ENCODE measurements around the gene RNF151.

Gene RNF151

GRCh38 chr16:1978476-1979120 is 11.9 kb downstream of the RNF151 start:
- no peak for DNase-seq

DNA sequence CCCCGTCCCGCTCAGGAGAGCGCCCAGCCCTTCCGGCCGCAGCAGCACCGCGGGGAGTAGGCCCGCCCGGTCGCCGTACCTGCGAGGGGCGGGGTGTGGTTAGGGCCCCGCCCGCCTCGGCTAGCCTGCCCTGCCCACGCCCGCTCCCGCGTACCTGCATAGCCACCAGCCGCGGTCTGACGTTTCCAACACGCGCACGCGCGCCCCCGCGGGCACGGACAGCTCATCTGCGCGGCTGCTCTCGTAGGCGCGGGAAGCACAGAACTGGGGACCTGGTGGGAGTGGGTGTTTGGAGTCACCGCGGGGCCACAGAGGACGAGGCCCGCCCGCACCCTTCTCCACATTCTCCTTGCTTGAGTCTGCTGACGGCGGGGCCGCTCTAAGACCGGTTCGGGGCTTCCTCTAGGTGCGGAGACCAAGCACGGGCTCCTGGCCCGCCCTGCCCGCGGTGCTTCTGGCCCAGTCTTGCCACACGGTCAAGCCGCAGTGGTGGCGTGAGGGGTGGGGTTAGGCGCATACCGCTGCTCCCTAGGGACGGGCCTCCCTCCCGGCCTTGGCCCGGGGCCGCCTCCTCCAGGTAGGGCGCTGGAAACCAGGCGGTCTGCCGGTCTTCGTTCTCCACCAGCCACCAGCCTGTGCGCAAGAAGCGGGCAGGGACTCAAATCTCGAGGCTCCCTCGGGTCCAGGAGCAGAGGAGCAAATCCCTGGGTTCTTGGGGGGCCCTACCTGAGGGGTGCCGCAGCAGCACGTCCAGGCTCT is 12.8 kb downstream of the RNF151 start:
- peak; percentile 47 for DNase-seq

DNA sequence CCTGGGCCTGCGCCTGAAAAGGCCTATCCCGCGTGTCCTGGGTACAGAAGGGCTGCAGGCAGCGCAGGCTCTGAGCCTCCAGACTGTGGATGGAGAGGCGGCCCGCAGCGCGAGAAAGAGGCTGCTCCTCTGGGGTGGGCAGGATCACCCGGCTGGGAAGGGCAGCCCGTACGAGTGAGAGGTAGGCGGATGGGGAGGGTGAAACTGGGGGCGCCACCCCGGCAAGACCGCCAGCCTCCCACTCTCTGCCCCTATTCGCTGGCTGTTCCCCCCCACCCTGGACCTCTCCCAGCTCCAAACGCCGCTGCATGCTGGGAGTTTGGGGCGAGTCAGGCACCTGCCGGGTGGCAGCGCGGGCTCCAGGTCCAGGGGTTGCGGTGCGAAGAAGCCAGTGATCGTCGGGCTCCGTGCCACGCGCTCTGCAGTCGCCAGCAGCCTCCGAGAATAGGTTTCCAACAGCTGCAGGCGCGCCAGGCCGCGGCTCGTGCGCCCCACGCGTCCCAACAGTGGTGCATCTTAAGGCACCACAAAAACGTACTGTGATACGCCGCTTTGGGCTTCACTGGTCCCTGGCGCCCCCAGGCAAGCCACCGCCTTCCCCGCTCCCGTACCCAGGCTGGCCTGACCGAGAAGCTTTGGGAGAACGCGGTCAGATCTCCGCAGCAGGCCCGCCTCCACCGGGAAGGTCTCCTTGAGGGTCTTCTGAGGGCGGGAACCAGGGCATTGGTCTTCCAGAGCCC is 13.5 kb downstream of the RNF151 start:
- no peak for DNase-seq

GRCh38 chr16:1980770-1981087 is 14.1 kb downstream of the RNF151 start:
- DNase-seq: no peak

DNA sequence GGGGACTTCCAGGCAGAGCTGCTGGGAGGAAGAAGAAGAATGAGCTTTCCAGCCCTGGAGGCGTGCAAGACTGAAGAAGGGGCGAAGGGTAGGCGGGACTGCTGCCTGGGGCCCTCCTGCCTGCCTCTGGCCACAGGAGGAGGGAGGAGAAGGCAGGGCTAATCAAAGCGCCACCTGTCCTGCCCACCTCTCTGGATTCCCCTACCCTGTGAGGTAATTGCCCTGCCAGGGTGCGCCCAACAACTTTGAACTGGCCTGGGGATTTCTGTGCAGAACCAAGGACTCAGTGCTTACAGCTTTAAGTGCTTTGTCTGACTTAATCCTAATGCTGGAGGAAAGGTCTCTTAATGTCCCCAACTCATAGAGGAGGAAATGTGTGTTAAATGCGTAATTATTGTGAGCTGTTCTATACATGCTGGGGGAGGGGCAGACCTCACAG is 14.8 kb downstream of the RNF151 start, which contains the start of gene NOXO1:
NOXO1 (minus strand) TSS at position 72 of the 439 bp plus-strand sequence. CDS start 290 bp downstream, outside the sequence.
- no peak for DNase-seq

- DNase-seq: no peak
Observed at GRCh38 chr16:1982013-1982433, 15.4 kb downstream of the RNF151 start.

- DNase-seq: no peak
Observed at GRCh38 chr16:1982991-1983543, 16.4 kb downstream of the RNF151 start.

GRCh38 chr16:1983544-1984346 is 17.1 kb downstream of the RNF151 start, which contains the start of gene GFER:
GFER (plus strand) TSS chr16:1984193; CDS start chr16:1984219, 26 bp downstream.
- peak; percentile 70 for DNase-seq

DNA sequence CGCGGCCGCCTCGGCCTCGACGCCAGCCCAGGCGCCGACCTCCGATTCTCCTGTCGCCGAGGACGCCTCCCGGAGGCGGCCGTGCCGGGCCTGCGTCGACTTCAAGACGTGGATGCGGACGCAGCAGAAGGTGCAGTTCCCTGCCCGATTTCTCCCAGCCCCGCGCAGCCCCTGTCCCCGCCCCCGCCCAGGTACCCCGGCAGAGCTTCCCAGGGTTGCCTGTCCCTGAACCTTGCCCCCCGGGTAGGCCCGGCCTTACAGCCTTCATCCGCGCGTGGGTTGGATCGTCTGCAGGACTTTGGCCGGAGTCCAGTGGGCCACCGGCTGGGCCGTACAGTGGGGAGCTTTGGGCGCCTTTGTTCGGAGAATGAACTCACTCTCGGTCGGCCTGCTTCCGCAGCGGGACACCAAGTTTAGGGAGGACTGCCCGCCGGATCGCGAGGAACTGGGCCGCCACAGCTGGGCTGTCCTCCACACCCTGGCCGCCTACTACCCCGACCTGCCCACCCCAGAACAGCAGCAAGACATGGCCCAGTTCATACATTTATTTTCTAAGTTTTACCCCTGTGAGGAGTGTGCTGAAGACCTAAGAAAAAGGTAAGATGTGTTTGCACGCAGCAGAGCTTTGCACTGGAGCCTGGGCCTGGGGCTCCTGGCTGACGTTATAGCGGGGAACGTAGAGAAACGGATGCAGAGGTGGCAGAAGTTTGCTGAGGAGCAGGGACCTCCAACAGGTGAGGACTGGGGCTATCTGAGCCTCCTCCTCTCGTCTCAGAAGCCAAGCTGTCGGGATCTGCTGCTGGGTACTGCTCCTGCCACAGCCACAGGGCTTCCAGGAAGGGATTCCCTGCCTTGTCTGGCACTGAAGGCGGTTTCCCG is 17.9 kb downstream of the RNF151 start:
- DNase-seq: no peak

DNA sequence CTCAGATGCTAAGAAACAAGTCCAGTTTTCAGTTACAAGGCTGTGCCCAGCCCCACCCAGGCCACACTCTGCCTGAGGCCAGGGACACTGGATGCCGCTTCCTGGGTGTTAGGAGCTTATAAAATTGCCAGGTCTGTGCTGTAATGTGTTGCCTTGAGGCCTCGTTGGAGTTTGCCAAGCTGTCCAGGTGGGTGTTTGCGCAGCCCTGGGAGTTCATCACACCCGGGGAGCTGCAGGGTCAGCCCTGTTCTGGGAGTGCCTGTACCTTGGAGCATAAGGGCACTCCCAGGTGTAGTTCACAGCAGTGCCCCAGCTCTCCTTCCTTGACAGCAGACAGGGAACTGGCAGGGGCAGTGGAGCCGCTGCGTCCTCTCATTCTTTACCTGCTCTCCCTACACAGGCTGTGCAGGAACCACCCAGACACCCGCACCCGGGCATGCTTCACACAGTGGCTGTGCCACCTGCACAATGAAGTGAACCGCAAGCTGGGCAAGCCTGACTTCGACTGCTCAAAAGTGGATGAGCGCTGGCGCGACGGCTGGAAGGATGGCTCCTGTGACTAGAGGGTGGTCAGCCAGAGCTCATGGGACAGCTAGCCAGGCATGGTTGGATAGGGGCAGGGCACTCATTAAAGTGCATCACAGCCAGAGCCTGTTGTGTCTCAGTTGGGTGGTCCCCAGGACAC is 19.0 kb downstream of the RNF151 start:
- DNase-seq: no peak

- no peak for DNase-seq
Observed at GRCh38 chr16:1987198-1987597, 20.5 kb downstream of the RNF151 start.

DNA sequence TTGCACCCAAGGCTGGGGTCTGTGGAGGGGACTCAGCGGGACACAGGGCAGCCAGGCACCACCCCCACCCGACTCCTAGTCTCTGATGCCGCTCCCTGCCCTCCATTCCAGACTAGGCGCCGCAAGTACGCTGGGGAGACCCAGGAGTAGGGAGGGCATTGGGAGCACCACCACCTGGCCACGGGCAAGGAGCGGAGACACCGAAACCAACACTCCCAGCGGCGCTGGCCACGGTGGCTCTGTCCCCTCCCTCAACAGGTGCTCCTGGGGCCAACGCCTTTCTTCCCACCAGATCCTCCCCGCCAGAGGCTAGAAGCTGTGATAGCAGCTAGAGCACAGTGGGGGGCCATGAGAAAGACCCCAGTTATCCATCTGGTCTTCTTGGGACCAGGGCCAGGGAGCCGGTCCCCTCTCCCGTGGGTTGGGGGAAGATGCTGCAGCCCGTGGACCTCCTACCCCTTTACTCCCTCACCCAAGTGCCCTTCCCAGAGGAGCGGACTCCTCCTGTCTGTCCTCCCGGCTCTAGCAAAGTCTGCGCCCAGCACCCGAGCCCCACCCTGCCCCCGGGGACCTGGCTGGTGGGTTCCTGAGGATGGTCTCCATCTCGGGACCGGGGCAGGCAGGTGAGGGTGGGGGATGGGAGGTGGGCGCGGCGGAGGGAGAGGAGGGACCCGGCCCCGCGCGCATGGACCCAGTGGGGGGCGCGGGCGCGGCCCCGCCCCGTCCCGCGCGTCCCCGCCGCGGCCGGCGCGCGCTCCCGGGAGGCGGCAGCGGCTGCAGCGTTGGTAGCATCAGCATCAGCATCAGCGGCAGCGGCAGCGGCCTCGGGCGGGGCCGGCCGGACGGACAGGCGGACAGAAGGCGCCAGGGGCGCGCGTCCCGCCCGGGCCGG is 22.8 kb downstream of the RNF151 start, which contains the start of gene SYNGR3:
SYNGR3 (plus strand) TSS at position 762 of the 892 bp plus-strand sequence. CDS start 133 bp downstream, outside the sequence.
- DNase-seq: no peak

- no peak for DNase-seq
Observed at GRCh38 chr16:1990101-1990350, 23.4 kb downstream of the RNF151 start.

- DNase-seq: no peak
Observed at GRCh38 chr16:1990351-1991134, 23.9 kb downstream of the RNF151 start.

DNA sequence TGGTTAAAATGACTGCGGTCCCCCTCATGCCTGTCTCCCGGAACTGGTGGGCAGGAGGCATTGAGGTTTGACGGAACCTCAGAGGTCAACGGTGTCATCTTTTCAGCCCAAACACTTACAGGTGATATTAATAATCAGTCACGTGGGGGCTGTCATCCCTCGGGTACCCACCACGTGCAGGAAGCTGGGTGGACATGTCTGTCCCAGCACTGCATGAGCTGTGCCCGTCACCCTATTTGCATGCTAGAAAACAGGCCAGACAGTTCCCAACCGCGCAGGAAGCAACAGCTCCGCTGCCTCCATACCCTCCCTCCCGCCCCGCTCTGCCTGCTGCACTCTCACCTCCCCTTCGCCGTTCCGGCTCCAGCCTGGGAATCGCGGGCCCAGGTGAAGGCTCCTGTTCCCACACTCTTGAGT is 24.5 kb downstream of the RNF151 start:
- DNase-seq: no peak

DNA sequence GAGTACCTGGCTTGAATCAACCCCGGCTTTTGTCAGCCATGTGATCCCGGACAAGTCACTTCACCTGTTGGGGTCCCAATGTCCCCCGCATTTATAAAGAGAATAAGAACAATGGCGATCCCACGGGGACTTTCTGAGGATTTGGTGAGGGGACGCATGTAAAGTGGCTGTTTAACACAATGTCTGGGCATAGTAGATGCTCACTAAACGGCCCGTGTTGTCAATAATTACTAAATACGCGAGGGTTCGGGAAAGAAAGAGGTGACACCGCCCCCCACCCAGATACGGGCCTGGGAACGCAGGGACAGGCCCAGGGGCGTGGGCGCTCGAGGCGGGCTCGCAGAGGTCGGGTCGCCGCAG is 24.9 kb downstream of the RNF151 start:
- DNase-seq: no peak

GRCh38 chr16:1991948-1992703 is 25.5 kb downstream of the RNF151 start:
- peak; percentile 52 for DNase-seq

DNA sequence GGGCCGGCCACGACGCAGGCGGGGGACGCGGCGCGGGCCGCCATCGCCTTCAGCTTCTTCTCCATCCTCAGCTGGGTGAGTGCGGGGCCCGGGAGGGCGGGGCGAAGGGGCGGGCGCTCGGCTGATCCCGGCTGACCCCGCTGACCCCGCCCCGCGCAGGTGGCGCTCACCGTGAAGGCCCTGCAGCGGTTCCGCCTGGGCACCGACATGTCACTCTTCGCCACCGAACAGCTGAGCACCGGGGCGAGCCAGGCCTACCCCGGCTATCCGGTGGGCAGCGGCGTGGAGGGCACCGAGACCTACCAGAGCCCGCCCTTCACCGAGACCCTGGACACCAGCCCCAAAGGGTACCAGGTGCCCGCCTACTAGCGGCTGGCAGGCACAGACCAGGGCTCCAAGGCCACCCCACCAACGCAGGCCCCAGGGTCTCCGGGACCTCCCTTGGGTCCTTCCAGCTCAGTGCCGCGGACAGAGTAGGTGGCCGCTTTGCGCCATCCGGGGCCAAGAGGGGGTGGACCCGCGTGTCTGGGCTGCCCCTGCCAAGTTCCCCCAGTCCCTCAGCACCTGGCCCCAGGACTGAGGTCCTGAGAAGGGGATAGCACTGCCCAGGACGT is 26.2 kb downstream of the RNF151 start:
- no peak for DNase-seq
